Endodermal cell (in vitro differentiated cells): Measurements from ENCODE around the gene KHDC4. TPM values are rescaled to one million over a fixed set of nuclear protein-coding genes. Genes with fewer than 3 reads are reported as not detected.

Experiments
- DNase-seq: peaks from one replicate; pipeline ENCODE4 v3.0.0-alpha.2; 2017
- H3K27ac ChIP-seq: 2 replicates; pipeline ENCODE4 v1.5.1; 2013; ENCODE audit warnings: mild to moderate bottlenecking, low read depth, low read length, moderate library complexity
- H3K27me3 ChIP-seq: 2 replicates; pipeline ENCODE4 v1.6.1; 2013; ENCODE audit warnings: mild to moderate bottlenecking, low read length, moderate library complexity; ENCODE audit not compliant: insufficient read depth, control insufficient read depth, poor library complexity, severe bottlenecking
- H3K36me3 ChIP-seq: 2 replicates; pipeline ENCODE4 v1.7.0; 2013; ENCODE audit warnings: mild to moderate bottlenecking, low read length, moderate library complexity; ENCODE audit not compliant: control insufficient read depth, insufficient read depth
- H3K4me1 ChIP-seq: one replicate; pipeline ENCODE4 v1.7.0; 2013; ENCODE audit warnings: low read length; ENCODE audit not compliant: control insufficient read depth, insufficient read depth
- H3K4me3 ChIP-seq: 2 replicates; pipeline ENCODE4 v1.5.1; 2013; ENCODE audit warnings: mild to moderate bottlenecking, low read length, moderate library complexity
- H3K9ac ChIP-seq: 2 replicates; pipeline ENCODE4 v1.6.1; 2013; ENCODE audit warnings: mild to moderate bottlenecking, low read length, moderate library complexity; ENCODE audit not compliant: poor library complexity, severe bottlenecking; ENCODE audit errors: extremely low read depth
- H3K9me3 ChIP-seq: 2 replicates; pipeline ENCODE4 v1.6.1; 2013; ENCODE audit warnings: mild to moderate bottlenecking, low read length, moderate library complexity; ENCODE audit not compliant: control insufficient read depth
- H3K27ac Mint-ChIP-seq: 2 replicates; pipeline ENCODE4 v1.8.0; 2020; ENCODE audit warnings: mixed read lengths
- H3K27me3 Mint-ChIP-seq: 2 replicates; pipeline ENCODE4 v1.8.0; 2021; ENCODE audit warnings: mild to moderate bottlenecking, mixed read lengths; ENCODE audit not compliant: insufficient read depth
- H3K36me3 Mint-ChIP-seq: 2 replicates; pipeline ENCODE4 v1.8.0; 2020; ENCODE audit warnings: low read depth, mixed read lengths
- H3K4me1 Mint-ChIP-seq: 2 replicates; pipeline ENCODE4 v1.8.0; 2020; ENCODE audit warnings: mixed read lengths
- H3K4me3 Mint-ChIP-seq: 2 replicates; pipeline ENCODE4 v1.8.0; 2020; ENCODE audit warnings: mild to moderate bottlenecking, moderate library complexity, mixed read lengths
- H3K9me3 Mint-ChIP-seq: 2 replicates; pipeline ENCODE4 v1.8.0; 2020; ENCODE audit warnings: mild to moderate bottlenecking, mixed read lengths
- CTCF ChIP-seq: fragments of 200-600 bp; sonication (generic); conservative IDR thresholded peaks from 2 replicates; pipeline ENCODE4 v1.5.0; 2021; ENCODE audit warnings: antibody characterized with exemption, mild to moderate bottlenecking
- WGBS, 2 experiments: methylation state at CpG; one replicate each; pipeline versions ENCODE4 v1.1.5 to v1.1.7; 2013; ENCODE audit warnings: missing lambda C conversion rate in 2 of 2, mixed read lengths in 1 of 2; ENCODE audit not compliant: insufficient coverage in 1 of 2, insufficient read length in 1 of 2; 5-methylcytosine and 5-hydroxymethylcytosine counted together
- total RNA-seq, 2 donors: library from RNA; stranded (reverse); fragmentation: NEBNext Ultra II Directional in 1 of 2; extraction: Animal tissue kit (Norgen Biotek cat#: 25700) in 1 of 2; gene quantifications; 2 replicates in 1 of 2; 3 replicates in 1 of 2; pipeline ENCODE4 v1.2.1, GENCODE V29; 2021

The KHDC4 gene
- total RNA-seq, 2 donors from 2014 or later: 67.7 to 76.2 TPM

DNA sequence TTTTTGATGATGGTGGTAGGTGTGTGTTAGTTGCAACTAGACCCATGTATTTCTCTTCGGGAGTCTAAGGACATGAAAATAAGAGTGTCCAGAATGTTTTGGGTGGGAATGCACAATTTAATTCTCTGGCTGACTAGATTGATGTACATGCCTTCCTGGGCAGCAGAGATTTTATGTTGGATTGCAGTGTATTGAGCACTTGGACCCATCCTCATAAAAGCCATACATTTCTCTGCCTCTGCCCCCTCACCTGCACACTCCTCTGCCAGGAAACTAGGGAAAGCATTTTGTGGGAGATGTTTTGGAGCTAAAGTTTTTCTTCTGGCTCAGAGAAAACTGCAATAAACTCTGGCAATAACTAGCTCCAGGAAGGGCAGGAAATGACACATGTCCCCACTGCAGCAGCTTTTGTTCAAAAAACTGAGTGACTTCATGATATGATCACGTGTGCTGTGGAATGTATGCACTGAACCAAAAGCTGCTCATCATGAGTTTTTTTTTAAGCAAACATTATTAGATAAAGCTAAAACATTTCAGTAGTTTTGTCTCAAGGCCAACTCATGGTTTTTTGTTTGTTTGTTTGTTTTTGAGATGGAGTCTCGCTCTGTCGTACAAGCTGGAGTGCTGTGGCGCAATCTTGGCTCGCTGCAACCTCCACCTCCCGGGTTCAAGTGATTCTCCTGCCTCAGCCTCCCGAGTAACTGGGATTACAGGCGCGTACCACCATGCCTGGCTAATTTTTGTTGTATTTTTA is 40.6 kb downstream of the KHDC4 start:
- DNase-seq: no peak
- Histone ChIP-seq H3K9me3 (no peaks in the 10 kb centered on the region), H3K27me3 (no peaks in the 10 kb centered on the region), H3K36me3 (peaks cover 13% of the 10 kb centered on the region), H3K27ac (no peak overlapping the region), H3K9ac (no peak overlapping the region), H3K4me3 (no peak overlapping the region), H3K4me1 (no peaks in the 10 kb centered on the region)
- TF ChIP-seq CTCF: no peak
- 94 to 100% methylated on average over 7 to 10 of the region's 10 CpGs for WGBS, 2 experiments
- no peaks in the 10 kb centered on the region for H3K9me3 Mint-ChIP-seq
- no peaks in the 10 kb centered on the region for H3K27me3 Mint-ChIP-seq
- H3K27ac Mint-ChIP-seq: no peak overlapping the region
- peaks cover 16% of the 10 kb centered on the region for H3K36me3 Mint-ChIP-seq
- no peaks in the 10 kb centered on the region for H3K4me1 Mint-ChIP-seq
- no peak overlapping the region for H3K4me3 Mint-ChIP-seq

GRCh38 chr1:155892796-155893195 is 41.4 kb downstream of the KHDC4 start:
- H3K4me3 Mint-ChIP-seq: no peak overlapping the region
- no peaks in the 10 kb centered on the region for H3K9me3 ChIP-seq
- 73 to 75% methylated on average over 2 to 3 of the region's 3 CpGs for WGBS, 2 experiments
- no peaks in the 10 kb centered on the region for H3K4me1 ChIP-seq
- H3K27me3 Mint-ChIP-seq: no peaks in the 10 kb centered on the region
- H3K27ac Mint-ChIP-seq: no peak overlapping the region
- H3K27me3 ChIP-seq: no peaks in the 10 kb centered on the region
- H3K4me3 ChIP-seq: no peak overlapping the region
- no peak overlapping the region for H3K9ac ChIP-seq
- no peaks in the 10 kb centered on the region for H3K9me3 Mint-ChIP-seq
- TF ChIP-seq CTCF: no peak
- no peak for DNase-seq
- H3K36me3 Mint-ChIP-seq: peaks cover 14% of the 10 kb centered on the region
- H3K36me3 ChIP-seq: peaks cover 8% of the 10 kb centered on the region
- no peaks in the 10 kb centered on the region for H3K4me1 Mint-ChIP-seq
- no peak overlapping the region for H3K27ac ChIP-seq

DNA sequence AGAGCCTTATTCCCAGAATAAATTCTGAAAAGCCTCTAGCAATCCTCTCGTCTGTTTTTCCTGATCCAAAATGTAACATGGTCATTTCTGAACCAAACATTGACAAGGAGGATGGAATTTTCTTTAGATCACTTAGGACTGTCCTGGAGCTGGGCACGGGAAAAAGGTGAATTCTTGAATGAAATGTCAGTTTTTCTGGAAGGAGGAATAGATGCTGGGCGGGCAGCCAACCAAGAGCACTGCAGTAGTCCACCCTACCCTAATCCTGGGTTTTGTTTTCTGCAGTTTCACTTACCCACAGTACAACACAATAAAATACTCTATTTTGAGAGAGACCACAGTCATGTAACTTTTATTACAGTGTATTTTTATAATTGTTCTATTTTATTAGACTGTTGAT is 44.0 kb downstream of the KHDC4 start:
- Mint-ChIP-seq H3K27ac (no peak overlapping the region), H3K4me3 (no peak overlapping the region), H3K4me1 (no peaks in the 10 kb centered on the region), H3K27me3 (no peaks in the 10 kb centered on the region), H3K36me3 (no peaks in the 10 kb centered on the region), H3K9me3 (no peaks in the 10 kb centered on the region)
- Histone ChIP-seq H3K27ac (no peak overlapping the region), H3K4me3 (no peak overlapping the region), H3K9ac (no peak overlapping the region), H3K27me3 (no peaks in the 10 kb centered on the region), H3K36me3 (no peaks in the 10 kb centered on the region), H3K9me3 (no peaks in the 10 kb centered on the region), H3K4me1 (no peaks in the 10 kb centered on the region)
- no peak for DNase-seq
- WGBS, 2 experiments: 54 to 83% methylated on average over 1 to 3 of the region's 3 CpGs
- no peak for TF ChIP-seq CTCF
